A549 (cell line): ENCODE results near the gene HDHD5. TPM values are rescaled to one million over a fixed set of nuclear protein-coding genes. Genes with fewer than 3 reads are reported as not detected.

Experiments
- ATAC-seq, 2 experiments: fragments of 200-7000 bp in 1 of 2; fragments of >200 bp in 1 of 2; cut with Nextera tagmentation in 1 of 2; cut with Tn5 transposase in 1 of 2; 3 replicates each; pipeline versions ENCODE4 v1.8.0 to v1.9.1; 2018 to 2020; ENCODE audit warnings: mild to moderate bottlenecking in 1 of 2, moderate library complexity in 1 of 2
- CTCF ChIA-PET: fragments of 300-600 bp; sonication (Branson Sonifier 250); formaldehyde crosslinking; extraction: SDS; loops from one replicate; lab custom pipeline; 2021; ENCODE audit warnings: antibody characterized with exemption, inconsistent platforms; lab: Yijun Ruan, JAX
- POLR2A ChIA-PET: fragments of 350-600 bp; formaldehyde crosslinking; extraction: SDS; loops from one replicate; lab custom pipeline; 2021; ENCODE audit warnings: antibody characterized with exemption, inconsistent platforms; lab: Yijun Ruan, JAX
- DNase-seq, 2 experiments: peaks; one replicate each; pipeline versions ENCODE4 v3.0.0 to v3.0.0-alpha.2; 2011 to 2016; ENCODE audit warnings: low read depth in 1 of 2, low spot score in 1 of 2
- FAIRE-seq: peaks from 2 replicates; lab custom pipeline; 2011; peaks lifted over from hg19 to GRCh38; lab: Jason Lieb, UNC
- H3K27ac ChIP-seq, 2 experiments: fragments of >200 bp; sonication (Bioruptor Twin); formaldehyde crosslinking; 3 replicates each; pipeline ENCODE4 v1.5.1; 2016 to 2017
- H3K4me1 ChIP-seq: fragments of >200 bp; sonication (Bioruptor Twin); formaldehyde crosslinking; 3 replicates; pipeline ENCODE4 v1.6.1; 2016
- H3K4me2 ChIP-seq: fragments of >200 bp; sonication (Bioruptor Twin); formaldehyde crosslinking; 3 replicates; pipeline ENCODE4 v1.6.1; 2016
- H3K4me3 ChIP-seq: fragments of >200 bp; sonication (Bioruptor Twin); formaldehyde crosslinking; 3 replicates; pipeline ENCODE4 v1.5.1; 2016
- H3K9me3 ChIP-seq: fragments of >200 bp; sonication (Bioruptor Twin); formaldehyde crosslinking; 3 replicates; pipeline ENCODE4 v1.6.1; 2016
- ATOH8 ChIP-seq: fragments of 250-450 bp; sonication (Bioruptor Pico); IDR thresholded peaks from 2 replicates; pipeline ENCODE4 v1.5.0; 2020; ENCODE audit warnings: low read depth, mild to moderate bottlenecking, moderate library complexity
- CTCF ChIP-seq: fragments of >200 bp; sonication (Bioruptor Twin); formaldehyde crosslinking; IDR thresholded peaks from 3 replicates; pipeline ENCODE4 v1.5.1; 2016
- ESRRA ChIP-seq: fragments of 150-350 bp; IDR thresholded peaks from 2 replicates; pipeline ENCODE4 v1.6.1; 2014; ENCODE audit warnings: mild to moderate bottlenecking, low read length, borderline replicate concordance
- FOSB ChIP-seq: fragments of 250-450 bp; sonication (Bioruptor Pico); IDR thresholded peaks from 2 replicates; pipeline ENCODE4 v1.5.0; 2020; ENCODE audit warnings: mild to moderate bottlenecking, moderate library complexity
- HDAC2 ChIP-seq: fragments of 200-600 bp; sonication (generic); IDR thresholded peaks from 2 replicates; pipeline ENCODE4 v1.6.1; 2016
- HES2 ChIP-seq: fragments of >200 bp; sonication (Bioruptor Twin); formaldehyde crosslinking; IDR thresholded peaks from 2 replicates; pipeline ENCODE4 v1.6.1; 2016
- HMGXB4 ChIP-seq: fragments of 250-450 bp; sonication (Bioruptor Pico); IDR thresholded peaks from 2 replicates; pipeline ENCODE4 v1.5.0; 2021; ENCODE audit warnings: mild to moderate bottlenecking, moderate library complexity, borderline replicate concordance
- HOXA7 ChIP-seq: fragments of 250-450 bp; sonication (Bioruptor Pico); IDR thresholded peaks from 2 replicates; pipeline ENCODE4 v1.5.0; 2020; ENCODE audit warnings: mild to moderate bottlenecking, moderate library complexity
- KDM1A ChIP-seq: fragments of 200-600 bp; sonication (generic); IDR thresholded peaks from 2 replicates; pipeline ENCODE4 v1.6.1; 2016; ENCODE audit warnings: low read depth, mild to moderate bottlenecking
- MAX ChIP-seq: IDR thresholded peaks from 2 replicates; pipeline ENCODE4 v1.6.1; 2012
- RCOR1 ChIP-seq: fragments of 150-350 bp; IDR thresholded peaks from 2 replicates; pipeline ENCODE4 v1.6.1; 2014; ENCODE audit warnings: antibody characterized with exemption, low read length, low read depth
- REST ChIP-seq: fragments of 200-600 bp; sonication (generic); IDR thresholded peaks from 2 replicates; pipeline ENCODE4 v1.6.1; 2016; ENCODE audit warnings: antibody characterized with exemption, mild to moderate bottlenecking, moderate library complexity
- ZNF302 ChIP-seq: fragments of 250-450 bp; sonication (Bioruptor Pico); IDR thresholded peaks from 2 replicates; pipeline ENCODE4 v1.9.0; 2021; ENCODE audit warnings: inconsistent platforms, mild to moderate bottlenecking, moderate library complexity
- WGBS: methylation state at CpG from one replicate; pipeline ENCODE4 v1.1.6; 2017; ENCODE audit errors: missing lambda C conversion rate; 5-methylcytosine and 5-hydroxymethylcytosine counted together
- polyA plus RNA-seq, 4 experiments: library from polyadenylated mRNA; depleted of rRNA in 3 of 4; stranded (reverse); fragments of >200 nt; fragmentation: RNase III in 1 of 4; extraction: RNeasy Plus Mini Kit Qiagen cat#74134 plus additional on column Dnase treatment in 1 of 4; gene quantifications; 2 replicates in 3 of 4; 3 replicates in 1 of 4; pipeline ENCODE4 v1.2.3, GENCODE V29; 2011 to 2017

The HDHD5 gene
- polyA plus RNA-seq, 2 of the 4 experiments (the other 2 are of a cell fraction) = 19.7 to 35.5 TPM

GRCh38 chr22:17114173-17114897 is 44.7 kb downstream of the HDHD5 start:
- CTCF ChIA-PET = interaction anchor here (0.5 to 0.7 kb wide), 3 partner anchors 388 to 530 kb away, joined by 3 read pairs; no protein-coding TSS in a partner anchor
- TF ChIP-seq MAX (no peak), HES2 (no peak), HMGXB4 (CRISPR knock-in tag) (no peak), CTCF (no peak), HDAC2 (no peak), REST (no peak), ZNF302 (CRISPR knock-in tag) (no peak), KDM1A (no peak), ESRRA (no peak), HOXA7 (CRISPR knock-in tag) (no peak)
- Histone ChIP-seq H3K27ac (no peak overlapping the region), H3K4me2 (no peak overlapping the region), H3K4me3 (no peak overlapping the region), H3K4me1 (peaks cover 5% of the 10 kb centered on the region; the same call in 1 of the 3 replicates), H3K9me3 (no peaks in the 10 kb centered on the region)
- FAIRE-seq (no peak), ATAC-seq (no peak), DNase-seq (no peak)
- WGBS = 64% methylated on average over 11 of the region's 13 CpGs
- POLR2A ChIA-PET = no interaction called here

GRCh38 chr22:17113600-17113999 is 45.5 kb downstream of the HDHD5 start:
- POLR2A ChIA-PET = no interaction called here
- Histone ChIP-seq H3K4me1 (peaks cover 5% of the 10 kb centered on the region; the same call in 1 of the 3 replicates), H3K4me2 (no peak overlapping the region), H3K27ac (no peak overlapping the region), H3K4me3 (no peak overlapping the region)
- ATAC-seq (no peak), FAIRE-seq (no peak), DNase-seq (no peak)
- 84% methylated on average over 3 of the region's 8 CpGs for WGBS
- TF ChIP-seq ESRRA (no peak), ATOH8 (no peak), FOSB (CRISPR knock-in tag) (no peak), RCOR1 (no peak)
- TF ChIP-seq, all 56 proteins: peak for 0
- CTCF ChIA-PET = interaction anchor here (0.5 to 0.7 kb wide), 3 partner anchors 31 to 391 kb away, joined by 3 read pairs; no protein-coding TSS in a partner anchor
- H3K9me3 ChIP-seq = no peaks in the 10 kb centered on the region
